DMS79 treated with DMSO at 0.1 percent for 48 hours (cell line): ENCODE measurements around the gene CX3CR1.

Experiments used
- DNase-seq: peaks from one replicate; lab custom pipeline; 2025; lab: John Stamatoyannopoulos, UW

CX3CR1 gene

DNA sequence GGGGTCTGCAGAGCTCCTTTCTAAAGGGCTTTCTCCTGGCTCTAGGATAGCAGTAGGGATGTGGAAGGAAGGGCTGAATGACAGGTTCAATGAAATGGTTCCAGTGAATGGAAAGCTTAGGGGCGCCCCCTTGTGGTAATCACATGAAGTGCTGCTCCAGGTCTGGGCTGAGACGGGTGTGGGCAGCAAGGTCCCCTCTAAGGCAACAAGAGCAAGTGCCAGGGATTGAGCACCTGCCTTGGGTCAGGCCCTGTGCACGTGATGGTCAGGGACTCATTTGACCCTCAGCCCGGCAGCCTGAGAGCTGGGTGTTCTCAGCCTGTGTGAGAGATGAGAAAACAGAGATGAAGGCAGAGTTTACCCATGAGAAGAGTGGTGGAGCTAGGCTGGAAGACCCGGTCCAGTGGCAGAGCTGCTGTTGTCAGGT is 12.1 kb upstream of the CX3CR1 start:
- DNase-seq: no peak

DNA sequence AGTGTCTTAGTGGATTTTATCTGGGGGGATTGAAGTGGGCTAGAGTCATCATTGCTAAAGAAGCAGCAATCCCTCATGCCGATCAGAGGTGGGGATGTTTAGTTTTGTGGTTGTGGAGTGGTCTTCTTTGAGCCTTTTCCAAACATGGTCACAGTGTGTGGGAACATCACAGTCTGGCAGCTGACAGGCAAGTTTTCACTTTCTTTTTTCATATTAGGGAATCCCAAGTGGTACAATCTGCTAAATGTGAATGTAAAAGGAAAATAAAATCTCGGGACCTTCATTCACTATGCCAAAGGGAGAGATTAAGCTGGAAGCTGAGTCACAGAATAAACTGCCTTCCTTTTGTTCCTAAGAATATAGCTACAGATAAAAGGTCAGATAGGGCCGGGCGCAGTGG is 10.4 kb upstream of the CX3CR1 start:
- DNase-seq: no peak

DNA sequence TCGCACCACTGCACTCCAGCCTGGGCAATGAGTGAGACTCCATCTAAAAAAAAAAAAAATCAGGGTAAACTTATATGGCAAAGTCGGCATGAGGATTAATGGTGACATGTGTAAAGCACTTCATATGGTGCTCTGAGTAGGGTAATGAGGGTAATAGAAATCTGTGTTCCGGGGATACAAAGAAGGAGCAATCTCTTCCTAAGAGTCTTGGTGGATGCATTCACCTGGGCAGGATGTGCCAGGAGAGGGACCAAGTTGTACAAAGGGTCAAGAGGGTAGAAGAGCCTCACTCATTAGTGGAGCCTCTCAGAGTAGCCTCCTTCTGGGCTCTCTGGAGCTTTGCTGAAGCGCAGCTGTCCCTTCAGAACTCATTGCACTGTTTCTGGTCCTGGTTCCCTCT is 9.3 kb upstream of the CX3CR1 start:
- no peak for DNase-seq

DNA sequence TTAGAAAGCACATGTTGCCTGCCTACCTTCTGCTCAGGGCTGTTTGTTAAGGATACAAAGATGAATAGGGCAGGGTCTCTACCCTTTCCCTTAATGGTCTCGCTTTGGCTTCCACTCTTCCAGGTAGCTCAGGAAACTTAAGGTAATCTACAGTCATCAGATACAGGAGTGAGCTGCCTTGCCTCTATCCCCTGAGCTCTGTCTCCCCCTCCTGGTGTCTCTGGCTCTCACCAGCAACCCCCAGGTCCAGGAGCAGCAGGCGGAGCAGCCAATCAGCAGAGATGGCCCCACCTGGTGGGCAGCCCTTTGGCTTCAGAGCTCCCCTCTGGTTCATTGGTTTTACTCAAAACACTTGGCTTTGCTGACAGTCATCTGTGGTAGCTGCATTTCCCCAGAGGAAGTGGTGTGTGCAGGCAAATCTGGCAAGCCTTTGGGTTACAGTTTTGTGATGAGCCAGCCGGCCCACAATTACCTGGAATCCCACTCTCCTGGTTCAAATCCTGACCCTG is 8.5 kb upstream of the CX3CR1 start:
- DNase-seq: peak; percentile 57

DNA sequence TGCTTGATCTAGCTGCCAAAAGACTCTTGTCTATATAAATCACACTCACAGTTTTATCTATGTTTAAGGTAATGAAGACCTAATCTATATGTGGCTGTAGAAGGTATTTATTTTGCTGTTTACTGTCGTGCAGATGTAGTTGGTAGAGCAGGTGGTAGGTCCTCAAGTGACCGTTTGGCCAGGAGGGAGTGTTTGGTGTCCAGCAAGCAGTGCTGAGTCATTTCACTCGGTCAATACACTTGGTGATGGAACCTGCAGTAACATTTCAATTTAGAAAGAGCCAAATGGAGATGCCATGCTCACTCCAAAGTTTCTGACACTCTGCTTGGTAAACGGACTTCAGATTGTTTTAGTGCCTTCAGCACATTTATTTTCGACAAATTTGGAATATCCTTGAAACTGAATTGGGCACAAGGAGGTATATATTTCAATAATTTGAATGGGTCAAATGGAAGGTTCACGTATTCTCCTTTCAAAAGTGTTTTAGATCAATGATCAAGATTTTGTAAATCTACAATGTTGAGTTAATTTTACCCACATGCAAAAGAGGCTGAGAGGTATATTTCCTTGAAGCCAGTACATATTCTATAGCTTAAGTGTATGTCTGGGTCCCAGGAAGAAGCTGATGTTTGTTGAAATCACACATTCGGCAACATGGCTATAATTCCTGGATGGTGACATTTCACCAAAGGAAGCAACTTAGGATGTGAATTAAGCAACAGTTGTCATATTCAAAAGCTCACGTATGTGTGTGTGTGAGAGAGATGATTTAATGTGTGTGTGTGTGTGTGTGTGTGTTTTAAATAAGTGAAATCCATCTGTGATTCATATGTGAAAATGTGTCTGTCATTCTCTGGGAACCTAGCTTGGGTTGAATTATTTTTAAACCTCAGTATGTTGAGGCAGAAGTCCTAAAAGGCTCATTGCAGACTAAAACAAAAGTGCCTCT is 7.7 kb upstream of the CX3CR1 start:
- no peak for DNase-seq

GRCh38 chr3:39286771-39287170 is 6.9 kb upstream of the CX3CR1 start:
- no peak for DNase-seq

GRCh38 chr3:39285332-39285731 is 5.5 kb upstream of the CX3CR1 start:
- no peak for DNase-seq

DNA sequence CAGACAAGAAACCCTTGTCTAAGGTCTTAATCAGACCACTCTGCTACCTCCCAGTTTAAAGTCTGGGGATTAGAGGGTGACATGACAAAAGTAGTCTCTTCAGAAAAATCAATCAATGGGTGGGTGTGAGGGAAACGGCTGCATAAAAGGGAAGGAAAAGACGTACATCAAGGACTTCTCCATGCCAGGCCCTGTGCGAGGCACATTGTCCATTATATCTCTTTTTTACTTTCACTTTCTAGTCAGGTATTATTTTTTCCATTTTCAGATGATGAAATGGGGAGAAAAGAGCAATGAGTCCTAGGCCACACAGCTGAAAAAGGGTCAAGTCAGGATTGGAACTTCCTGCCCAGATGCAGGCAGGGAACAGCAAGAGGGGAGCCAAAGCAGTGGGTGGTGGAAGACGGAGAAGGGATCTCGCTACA is 4.6 kb upstream of the CX3CR1 start:
- no peak for DNase-seq

DNA sequence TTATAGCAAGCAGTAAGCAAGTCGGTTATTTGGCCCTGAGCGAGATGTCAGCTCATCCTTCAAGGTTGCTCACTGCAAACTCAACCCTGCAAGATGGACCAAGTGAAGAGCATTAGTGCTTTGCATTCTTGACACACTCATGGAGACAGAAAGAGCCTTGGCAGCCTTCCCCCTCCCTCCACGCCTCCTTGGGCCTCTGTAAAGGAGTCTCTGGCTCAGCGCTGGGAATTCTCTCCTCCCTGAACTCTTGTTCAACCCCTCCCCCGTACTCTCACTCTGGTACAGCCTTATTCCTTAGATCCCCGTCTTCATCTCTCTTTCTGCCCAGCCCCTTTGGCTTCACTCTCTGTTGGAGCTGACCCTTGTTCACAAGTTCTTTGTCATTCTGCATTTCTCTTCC is 2.2 kb upstream of the CX3CR1 start:
- DNase-seq: no peak

- DNase-seq: no peak
These were observed 1.7 kb upstream of the CX3CR1 start for GRCh38 chr3:39281533-39281932.

GRCh38 chr3:39280571-39280970 is 735 bp upstream of the CX3CR1 start:
- DNase-seq: no peak

DNA sequence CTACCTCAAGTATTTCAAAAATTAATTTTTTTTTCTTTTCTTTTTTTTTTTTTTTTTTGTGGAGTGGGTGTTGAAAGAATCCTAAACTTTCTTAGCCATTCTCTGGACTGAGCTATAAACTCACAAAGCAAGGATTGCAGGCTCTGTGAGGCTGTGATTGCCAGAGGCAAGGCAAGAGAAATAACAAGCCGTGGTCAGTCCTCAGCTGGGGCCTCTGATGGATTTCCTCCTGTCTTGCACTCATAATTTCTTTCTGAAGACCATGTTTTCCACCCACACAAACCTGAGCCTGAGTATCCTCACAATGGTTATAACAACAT is 1.3 kb downstream of the CX3CR1 start:
- DNase-seq: no peak

DNA sequence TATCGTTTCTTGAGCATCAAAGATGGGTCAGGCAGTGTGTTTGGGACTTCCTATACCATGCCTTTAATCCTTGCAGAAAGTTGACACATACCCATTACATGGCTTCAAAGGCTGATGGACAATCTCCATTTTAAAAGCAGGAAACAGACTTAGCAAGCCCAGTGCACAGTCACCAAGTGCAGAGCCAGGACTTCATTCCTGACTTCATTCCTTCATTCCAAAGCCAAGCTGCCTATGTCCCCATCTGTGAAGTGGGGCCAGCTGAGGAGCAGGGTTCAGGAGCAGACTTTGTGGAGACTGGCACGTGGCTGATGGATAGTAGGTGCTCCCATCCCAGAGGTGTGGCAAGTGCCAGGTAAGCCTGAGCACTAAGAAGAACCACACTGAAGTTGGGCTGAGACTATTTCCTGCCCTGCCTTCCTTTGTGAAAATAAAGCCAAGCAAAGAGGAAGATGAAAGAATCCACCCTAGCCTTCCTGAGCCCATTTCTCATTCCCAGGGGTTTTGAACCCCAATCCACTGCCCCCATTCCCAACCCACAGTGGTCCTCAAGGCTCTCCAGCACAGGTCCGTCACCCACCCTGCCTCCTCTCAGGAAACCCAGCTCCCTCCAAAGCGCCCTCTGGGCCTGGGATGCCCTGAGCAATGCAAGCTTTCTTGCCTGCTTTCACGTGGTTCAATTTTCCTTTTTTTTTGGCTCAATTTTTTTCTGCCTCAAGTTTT is 1.8 kb downstream of the CX3CR1 start:
- no peak for DNase-seq

GRCh38 chr3:39276746-39277145 is 3.1 kb downstream of the CX3CR1 start:
- no peak for DNase-seq

DNA sequence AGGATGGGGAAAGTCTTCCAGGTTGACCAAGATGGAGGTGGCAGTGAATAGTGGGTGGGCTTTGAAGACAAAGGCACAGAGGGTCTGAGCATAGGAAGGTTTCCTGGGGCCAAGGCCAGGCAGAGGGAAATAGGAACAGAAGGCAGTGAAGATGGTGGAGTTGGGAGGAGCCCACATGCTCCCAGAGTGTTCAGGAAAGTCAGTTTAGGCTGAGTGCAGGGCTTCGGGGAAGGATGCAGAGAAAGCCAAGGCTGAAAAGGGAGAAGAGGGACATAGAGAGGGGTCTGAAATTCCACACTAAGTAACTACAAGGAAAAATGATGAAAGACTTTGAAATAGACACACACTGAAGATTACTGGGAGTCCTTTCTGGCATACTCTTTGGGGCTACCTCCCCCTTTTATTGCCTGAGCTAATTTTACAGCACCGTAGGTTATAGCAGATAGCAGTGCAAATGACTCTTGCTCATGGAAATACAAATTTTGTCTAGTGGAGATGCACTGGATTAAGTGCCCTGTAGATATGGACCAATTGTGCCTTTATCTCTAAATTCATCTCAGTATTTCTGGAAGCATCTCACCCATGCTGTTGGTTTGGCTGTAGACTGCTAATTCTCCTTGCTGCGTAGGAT is 3.8 kb downstream of the CX3CR1 start:
- DNase-seq: no peak

DNA sequence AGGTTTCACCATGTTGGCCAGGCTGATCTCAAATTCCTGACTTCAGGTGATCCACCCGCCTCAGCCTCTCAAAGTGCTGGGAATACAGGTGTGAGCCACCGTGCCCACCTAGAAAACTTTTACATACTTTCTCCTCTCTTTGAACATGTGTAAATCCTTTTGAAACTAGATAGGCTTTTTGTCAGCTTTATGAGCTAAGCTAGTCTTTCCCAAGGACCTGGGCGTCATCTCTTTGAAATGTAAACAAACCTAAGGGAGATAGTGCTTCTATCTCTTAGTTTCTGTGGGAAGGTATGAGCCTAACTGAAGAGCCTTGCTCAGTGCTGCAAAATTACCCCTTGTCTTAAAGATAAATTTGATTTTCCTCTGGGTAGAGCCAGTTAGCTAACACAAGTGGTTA is 4.8 kb downstream of the CX3CR1 start:
- DNase-seq: no peak

- DNase-seq: no peak
These were observed 6.7 kb downstream of the CX3CR1 start for GRCh38 chr3:39273119-39273518.

DNA sequence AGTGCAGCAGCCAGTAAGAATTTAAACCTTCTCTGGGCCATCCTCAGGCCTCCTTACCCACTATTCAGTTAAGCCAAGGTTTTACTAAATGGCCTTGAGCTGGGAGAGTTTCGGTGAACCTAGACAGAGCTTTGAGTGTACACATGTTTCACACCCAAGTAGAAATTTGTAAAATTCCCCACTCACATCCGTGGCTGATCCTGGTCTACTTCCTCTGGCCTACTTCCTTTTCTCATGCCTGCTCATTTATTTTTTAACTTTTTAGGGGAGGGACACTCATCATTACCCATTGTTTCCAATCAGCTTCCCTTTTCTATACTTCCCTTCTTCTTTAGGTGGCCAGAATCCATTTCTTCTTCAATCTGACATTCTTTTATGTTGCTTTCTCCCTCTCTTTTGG is 7.6 kb downstream of the CX3CR1 start:
- no peak for DNase-seq

- DNase-seq: no peak
These were observed 8.4 kb downstream of the CX3CR1 start for GRCh38 chr3:39271363-39271914.

- DNase-seq: no peak
These were observed 10.3 kb downstream of the CX3CR1 start for GRCh38 chr3:39269528-39269927.

DNA sequence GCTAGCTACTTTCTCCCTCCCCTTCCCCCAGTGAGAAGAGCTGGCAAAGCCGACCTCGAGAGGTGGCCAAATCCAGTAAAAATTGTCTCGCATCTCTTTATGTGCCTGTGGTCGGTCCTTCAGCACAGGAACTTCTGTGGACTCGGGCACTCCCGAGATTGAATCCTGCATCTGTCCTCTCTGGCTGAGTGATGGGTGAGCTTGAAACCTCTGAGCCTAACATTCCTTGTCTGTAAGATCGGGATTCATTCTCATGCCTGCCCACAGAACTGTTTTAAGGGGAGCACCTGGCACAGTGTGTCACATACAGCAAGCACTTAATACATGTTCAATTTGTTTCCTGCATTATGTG is 11.3 kb downstream of the CX3CR1 start:
- DNase-seq: no peak
